Renal cortex interstitium (tissue), 11 donors: ENCODE results near the gene ZNF598. TPM values are rescaled to one million over a fixed set of nuclear protein-coding genes. Genes with fewer than 3 reads are reported as not detected.
"Not testable (repeated sequence)": the region's sequence is repeated elsewhere in the genome, so short reads cannot be mapped to it uniquely, and the experiment has no call there.

Experiments used
- DNase-seq, 11 donors: peaks; one replicate each; pipeline ENCODE4 v3.0.0-alpha.2; 2013; ENCODE audit warnings: low read depth in 9 of 11, low spot score in 4 of 11; ENCODE audit errors: extremely low read depth in 1 of 11
- polyA plus RNA-seq, 3 donors: library from polyadenylated mRNA; unstranded; fragments of 120-200 nt; gene quantifications; one replicate each; pipeline ENCODE4 v1.2.1, GENCODE V29; 2013; ENCODE audit not compliant: insufficient read length in 3 of 3

Gene ZNF598
- polyA plus RNA-seq, 3 donors, result 16.6 to 28.6 (median 27.3) TPM

GRCh38 chr16:2015117-2015946, 5.7 kb upstream of the ZNF598 start:
- DNase-seq, result no peak

- no peak for DNase-seq
Measured at GRCh38 chr16:2013527-2013926, 3.9 kb upstream of the ZNF598 start.

GRCh38 chr16:2011726-2012125, 2.1 kb upstream of the ZNF598 start:
- DNase-seq, result not testable (repeated sequence)

- DNase-seq, result no peak
Measured at GRCh38 chr16:2009164-2009711, 383 bp downstream of the ZNF598 start.

- no peak for DNase-seq
Measured at GRCh38 chr16:2008631-2009163, 924 bp downstream of the ZNF598 start.

- DNase-seq, result no peak
Measured at GRCh38 chr16:2008009-2008526, 1.6 kb downstream of the ZNF598 start.

GRCh38 chr16:2007081-2007836, 2.4 kb downstream of the ZNF598 start:
- no peak for DNase-seq

- no peak for DNase-seq
Measured at GRCh38 chr16:2006317-2006716, 3.3 kb downstream of the ZNF598 start.

GRCh38 chr16:2005646-2006045, 4.0 kb downstream of the ZNF598 start:
- DNase-seq, result no peak

- DNase-seq, result no peak
Measured at GRCh38 chr16:2004795-2005517, 4.7 kb downstream of the ZNF598 start.

GRCh38 chr16:2003827-2004641, 5.6 kb downstream of the ZNF598 start:
- DNase-seq, result peak in 8 of 11 donors; percentile 68 to 89 (median 78)

- DNase-seq, result no peak
Measured at GRCh38 chr16:2003231-2003826, 6.3 kb downstream of the ZNF598 start.

GRCh38 chr16:2002406-2003230, 7.0 kb downstream of the ZNF598 start:
- DNase-seq, result no peak

- no peak for DNase-seq
Measured at GRCh38 chr16:2001456-2002355, 7.9 kb downstream of the ZNF598 start.

GRCh38 chr16:2001035-2001434, 8.6 kb downstream of the ZNF598 start:
- DNase-seq, result no peak
